CD4-positive, alpha-beta T cell treated with Interleukin-15 for 4 hours (primary cell): Measurements from ENCODE around the gene NDUFA6.
"Not testable (repeated sequence)": the region's sequence is repeated elsewhere in the genome, so short reads cannot be mapped to it uniquely, and the experiment has no call there.

ENCODE experiments used
- DNase-seq: peaks from one replicate; pipeline ENCODE4 v3.0.0-alpha.2; 2020; ENCODE audit warnings: low spot score

The NDUFA6 gene

DNA sequence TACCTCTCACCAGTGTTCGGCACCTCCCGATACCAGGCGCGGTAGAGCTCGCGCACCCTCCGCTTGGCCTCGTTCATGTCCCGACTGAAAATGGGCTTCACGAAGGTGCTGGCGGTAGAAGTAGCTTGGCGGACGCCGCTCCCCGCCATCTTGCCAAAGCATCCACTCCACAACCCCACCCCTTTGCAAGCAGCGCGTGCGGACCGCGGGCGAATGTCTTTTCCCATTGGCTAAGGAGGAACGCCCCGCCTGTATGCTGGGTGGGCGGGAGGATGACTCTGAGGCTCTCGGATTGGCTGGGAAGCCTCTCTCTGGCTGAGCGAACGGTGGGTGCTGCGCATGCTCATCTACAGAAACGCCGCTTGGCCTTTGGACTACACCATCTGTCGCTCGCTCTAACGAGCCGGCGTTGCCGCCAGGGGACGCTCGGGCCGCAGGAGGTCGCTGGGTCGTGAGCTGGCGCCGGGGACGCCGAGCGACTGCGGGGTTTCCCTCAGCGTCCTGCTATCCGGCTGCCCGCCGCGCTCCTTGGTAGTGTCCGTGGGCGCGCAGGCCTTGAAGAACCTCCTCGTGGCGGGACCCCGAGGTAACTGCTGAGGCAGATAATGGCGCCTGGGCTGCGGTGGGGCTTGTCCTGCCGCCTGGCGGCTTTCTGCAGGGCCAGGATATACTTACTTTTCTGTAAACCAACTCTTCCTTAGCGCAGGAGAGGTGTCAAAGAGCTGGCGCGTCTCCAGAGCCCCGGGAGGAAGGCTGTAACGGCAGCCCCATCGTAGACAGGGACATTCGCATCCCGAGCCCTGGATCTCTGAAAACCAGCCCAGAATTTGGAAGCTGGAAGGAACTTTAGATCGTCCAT is at the start of gene NDUFA6:
NDUFA6 (minus strand) TSS at position 177 of the 859 bp plus-strand sequence; CDS start at position 149, 28 bp downstream.
- DNase-seq, result peak; percentile 99

DNA sequence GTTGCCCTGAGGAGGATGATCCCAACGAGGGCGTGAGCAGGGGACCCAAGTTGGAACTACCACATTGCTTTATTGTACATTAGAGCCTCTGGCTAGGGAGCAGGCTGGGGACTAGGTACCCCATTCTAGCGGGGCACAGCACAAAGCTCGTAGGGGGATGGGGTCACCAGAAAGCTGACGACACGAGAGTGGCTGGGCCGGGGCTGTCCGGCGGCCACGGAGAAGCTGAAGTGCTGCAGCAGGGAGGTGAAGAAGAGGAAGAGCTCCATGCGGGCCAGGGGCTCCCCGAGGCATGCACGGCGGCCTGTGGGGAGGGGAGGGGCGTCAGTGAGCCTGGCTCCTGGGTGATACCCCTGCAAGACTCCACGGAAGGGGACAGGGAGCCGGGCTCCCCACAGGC is 49.6 kb upstream of the NDUFA6 start:
- not testable (repeated sequence) for DNase-seq

DNA sequence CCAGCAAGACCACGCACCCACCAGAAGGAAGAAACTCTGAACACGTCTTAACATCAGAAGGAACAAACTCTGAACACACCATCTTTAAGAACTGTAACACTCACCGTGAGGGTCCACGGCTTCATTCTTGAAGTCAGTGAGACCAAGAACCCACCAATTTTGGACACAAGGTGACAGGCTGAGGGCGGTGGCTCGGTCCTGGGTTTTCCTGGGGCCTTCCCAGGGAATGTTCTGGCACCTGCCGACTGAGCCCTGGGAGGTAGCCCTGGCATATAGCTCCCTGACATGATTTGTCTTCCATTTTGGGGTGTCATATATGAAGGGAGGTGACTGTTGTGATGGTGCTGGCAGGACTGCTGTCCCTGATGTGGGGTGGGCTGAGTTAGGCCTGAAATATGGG is 48.9 kb upstream of the NDUFA6 start:
- not testable (repeated sequence) for DNase-seq

DNA sequence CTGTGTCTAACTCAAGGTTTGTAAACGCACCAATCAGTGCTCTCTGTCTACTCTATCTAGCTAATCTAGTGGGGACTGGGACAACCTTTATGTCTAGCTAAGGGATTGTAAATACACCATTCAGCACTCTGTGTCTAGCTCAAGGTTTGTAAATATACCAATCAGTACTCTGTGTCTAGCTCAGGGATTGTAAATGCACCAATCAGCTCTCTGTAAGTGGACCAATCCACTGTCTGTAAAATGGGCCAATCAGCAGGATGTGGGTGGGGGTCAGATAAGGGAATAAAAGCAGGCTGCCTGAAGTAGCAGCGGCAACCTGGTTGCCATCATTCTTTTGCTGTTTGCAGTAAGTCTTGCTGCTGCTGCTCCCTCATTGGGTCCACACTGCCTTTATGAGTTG is 48.4 kb upstream of the NDUFA6 start:
- no peak for DNase-seq

DNA sequence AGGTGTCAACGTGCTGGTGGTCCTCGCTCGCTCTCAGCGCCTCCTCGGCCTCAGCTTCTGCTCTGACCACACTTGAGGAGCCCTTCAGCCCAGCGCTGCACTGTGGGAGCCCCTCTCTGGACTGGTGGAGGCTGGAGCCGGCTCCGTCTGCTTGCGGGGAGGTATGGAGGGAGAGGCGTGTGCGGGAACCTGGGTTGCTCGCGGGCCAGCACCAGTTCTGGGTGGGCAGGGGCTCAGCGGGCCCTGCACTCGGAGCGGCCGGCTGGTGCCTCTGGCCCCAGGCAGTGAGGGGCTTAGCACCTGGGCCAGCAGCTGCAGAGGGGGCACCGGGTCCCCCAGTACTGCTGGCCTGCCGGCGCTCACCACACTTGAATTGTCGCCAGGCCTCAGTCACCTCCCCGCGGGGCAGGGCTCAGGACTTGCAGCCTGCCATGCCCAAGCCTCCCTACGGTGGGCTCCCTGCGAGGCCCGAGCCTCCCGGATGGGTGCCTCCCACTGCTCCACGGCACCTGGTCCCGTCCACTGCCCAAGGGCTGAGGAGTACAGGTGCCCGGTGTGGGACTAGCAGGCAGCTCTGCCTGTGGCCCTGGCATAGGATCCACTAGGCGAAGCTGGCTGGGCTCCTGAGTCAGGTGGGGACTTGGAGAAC is 47.7 kb upstream of the NDUFA6 start:
- DNase-seq, result no peak

DNA sequence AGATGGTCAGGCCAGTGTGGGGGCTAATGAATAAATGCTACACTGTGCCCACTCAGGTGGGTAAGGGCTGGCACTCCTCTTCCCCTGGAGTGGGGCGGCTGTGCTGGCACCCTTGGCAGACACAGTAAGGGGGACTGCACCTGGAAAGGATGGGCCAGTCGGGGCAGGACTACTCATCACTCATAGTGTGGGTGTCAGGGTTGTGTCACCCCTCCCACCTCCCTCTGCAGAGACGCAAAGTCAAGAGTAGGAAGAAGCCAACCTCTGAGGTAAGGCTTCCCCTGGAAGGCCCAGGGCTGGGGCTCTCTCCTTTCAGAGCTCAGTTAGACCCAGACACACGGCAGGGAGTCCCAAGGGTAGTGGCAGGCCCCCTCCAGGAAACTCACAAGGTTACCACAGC is 45.1 kb upstream of the NDUFA6 start:
- not testable (repeated sequence) for DNase-seq

DNA sequence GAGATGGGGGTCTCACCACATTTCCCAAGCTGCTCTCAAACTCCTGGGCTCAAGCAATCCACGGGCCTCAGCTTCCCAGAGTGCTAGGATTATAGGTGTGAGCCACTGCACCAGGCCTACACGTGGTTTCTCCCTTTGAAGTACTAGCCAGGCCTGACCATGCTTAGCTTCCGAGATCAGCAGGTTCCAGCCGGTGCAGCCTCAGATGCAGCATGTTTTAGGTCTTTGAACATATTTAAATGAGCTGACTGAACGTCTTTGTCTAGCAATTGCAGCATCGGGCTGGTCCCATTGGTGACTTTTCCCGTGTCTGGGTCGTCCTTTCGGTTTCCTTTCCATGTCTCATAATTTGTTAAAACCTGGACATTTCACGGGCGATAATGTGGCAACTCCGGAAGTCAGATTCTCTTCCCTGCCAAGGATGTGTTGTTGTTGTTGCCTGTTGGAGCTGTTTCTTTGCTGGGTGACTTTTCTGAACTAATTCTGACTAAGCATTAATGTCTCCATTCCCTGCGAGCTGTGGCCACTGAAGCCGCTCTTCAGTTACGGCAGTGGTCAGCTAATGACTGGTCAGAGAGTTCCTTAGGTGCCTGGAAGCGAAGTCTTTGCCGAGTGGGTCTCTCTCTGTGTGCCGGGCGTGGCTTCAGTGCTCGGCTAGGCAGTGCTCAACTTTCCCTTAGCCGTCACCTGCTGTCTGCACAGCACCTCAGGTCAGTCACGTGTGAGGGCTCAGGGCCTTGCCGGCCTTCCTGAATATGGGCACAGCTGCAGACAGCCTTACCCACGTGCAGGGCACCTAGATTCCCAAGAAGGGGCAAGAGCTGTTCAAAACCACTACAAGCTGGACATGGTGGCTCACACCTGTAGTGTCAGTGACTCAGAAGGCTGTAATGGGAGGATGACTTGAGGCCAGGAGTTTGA is 43.8 kb upstream of the NDUFA6 start:
- DNase-seq, result no peak

DNA sequence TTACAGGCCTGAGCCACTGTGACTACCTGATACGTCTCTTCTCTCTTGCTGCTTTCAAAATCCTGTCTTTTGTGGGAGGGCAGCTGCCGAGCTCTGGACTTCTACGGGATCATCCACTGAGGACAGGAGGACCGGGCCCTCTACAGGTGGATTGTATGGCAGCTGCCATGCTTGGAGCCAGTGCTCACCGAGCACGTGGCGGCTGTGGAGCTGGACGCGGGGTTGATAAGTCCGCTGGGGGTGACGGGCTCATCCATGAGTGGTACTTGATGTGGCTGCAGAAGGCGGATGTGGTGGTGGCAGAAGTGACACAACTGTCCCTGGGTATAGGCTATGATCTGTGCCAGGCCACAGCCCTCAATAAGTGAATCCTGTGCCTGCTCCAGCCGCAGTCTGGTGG is 41.9 kb upstream of the NDUFA6 start:
- DNase-seq, result no peak

DNA sequence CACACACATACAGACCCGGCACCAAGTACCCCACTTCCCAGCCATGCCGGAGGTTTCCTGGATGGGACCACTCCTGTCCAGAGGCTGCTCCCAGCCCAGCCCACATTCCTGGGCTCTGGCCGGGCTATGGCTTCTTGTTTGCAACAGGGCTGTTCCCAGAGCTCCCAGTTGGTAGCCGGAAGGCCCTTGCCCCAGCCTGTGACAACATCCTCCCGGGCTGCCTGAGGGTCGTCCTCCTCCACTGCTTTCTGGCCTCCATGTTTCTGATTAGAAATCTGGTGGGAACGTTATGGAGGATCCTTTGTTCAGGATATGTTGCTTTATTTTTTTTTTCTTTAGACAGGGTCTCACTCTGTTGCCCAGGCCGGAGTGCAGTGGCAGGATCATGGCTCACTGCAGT is 41.0 kb upstream of the NDUFA6 start:
- DNase-seq, result no peak

DNA sequence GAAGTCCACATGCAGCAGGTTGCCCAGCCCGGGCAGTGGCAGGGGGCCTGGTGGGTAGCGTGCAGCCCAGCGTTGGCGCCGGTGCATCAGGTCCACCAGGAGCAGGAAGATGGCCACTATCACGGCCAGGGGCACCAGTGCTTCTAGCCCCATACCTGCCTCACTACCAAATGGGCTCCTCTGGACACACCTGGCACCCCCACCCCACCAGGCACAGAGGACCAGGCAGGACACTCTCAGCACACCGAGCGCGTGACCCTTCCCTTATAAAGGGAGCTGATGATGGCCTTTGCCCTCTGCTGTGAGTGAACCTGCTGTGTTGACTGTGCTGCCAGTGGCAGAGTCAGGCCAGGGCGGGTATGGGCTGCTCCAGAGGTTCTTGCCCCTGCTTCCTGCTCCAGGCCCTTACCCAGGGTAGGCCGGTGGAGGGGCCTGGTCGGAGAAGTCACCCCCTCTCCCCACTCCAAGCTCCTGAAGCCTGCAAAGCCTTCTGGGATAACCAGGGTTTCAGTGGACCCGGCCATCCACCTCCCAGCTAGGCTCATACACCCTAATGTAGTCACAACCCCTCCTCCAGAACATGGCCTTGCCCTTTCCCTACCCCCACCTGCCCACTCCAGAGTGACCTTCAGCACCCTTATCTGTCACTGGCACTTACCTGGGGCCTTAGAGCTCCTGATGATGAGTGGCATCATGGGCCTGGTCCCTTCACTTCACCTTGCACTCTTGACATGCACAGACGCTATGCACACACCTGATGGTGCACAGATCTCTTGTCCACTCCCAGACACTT is 40.3 kb upstream of the NDUFA6 start, which contains the start of gene CYP2D6:
CYP2D6 (minus strand) TSS at position 172 of the 793 bp plus-strand sequence; CDS start at position 153, 19 bp downstream.
- DNase-seq, result not testable (repeated sequence)

DNA sequence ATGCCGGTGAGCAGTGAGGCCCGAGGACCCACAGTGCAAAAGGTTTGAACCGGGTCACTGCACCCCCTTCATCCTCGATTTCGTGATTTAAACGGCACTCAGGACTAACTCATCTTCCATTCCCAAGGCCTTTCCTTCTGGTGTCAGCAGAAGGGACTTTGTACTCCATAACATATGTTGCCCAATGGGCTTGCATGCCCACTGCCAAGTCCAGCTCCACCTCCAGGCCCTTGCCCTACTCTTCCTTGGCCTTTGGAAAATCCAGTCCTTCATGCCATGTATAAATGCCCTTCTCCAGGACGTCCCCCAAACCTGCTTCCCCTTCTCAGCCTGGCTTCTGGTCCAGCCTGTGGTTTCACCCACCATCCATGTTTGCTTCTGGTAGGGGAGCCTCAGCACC is 39.6 kb upstream of the NDUFA6 start:
- not testable (repeated sequence) for DNase-seq

DNA sequence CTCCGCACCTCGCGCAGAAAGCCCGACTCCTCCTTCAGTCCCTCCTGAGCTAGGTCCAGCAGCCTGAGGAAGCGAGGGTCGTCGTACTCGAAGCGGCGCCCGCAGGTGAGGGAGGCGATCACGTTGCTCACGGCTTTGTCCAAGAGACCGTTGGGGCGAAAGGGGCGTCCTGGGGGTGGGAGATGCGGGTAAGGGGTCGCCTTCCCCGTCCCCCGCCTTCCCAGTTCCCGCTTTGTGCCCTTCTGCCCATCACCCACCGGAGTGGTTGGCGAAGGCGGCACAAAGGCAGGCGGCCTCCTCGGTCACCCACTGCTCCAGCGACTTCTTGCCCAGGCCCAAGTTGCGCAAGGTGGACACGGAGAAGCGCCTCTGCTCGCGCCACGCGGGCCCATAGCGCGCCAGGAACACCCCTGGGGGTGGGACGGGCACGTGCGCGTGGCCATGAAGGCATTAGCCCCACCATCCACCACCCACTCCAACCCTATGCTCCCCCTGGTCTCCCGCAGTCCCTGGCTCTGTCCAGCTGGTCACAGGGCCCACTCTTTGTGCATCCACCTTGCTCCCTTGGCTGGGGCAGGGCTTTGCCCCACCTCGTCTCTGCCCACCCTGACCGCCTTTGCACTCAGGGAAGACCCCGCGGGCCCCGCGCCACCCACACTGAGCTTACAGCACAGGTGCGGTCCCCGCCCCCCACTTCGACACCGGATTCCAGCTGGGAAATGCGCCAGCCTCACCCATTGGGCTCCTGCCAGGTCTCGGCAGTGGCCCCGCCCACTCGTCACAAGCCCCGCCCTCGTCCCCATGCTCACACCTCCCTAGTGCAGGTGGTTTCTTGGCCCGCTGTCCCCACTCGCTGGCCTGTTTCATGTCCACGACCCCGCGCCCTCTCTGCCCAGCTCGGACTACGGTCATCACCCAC is 38.5 kb upstream of the NDUFA6 start:
- DNase-seq, result not testable (repeated sequence)

DNA sequence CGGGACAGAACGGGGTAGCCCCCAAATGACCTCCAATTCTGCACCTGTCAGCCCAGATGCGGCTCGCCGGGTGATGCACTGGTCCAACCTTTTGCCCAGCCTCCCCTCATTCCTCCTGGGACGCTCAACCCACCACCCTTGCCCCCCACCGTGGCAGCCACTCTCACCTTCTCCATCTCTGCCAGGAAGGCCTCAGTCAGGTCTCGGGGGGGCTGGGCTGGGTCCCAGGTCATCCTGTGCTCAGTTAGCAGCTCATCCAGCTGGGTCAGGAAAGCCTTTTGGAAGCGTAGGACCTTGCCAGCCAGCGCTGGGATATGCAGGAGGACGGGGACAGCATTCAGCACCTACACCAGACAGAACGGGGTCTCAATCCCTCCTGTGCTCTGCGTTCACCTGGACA is 37.4 kb upstream of the NDUFA6 start:
- not testable (repeated sequence) for DNase-seq

DNA sequence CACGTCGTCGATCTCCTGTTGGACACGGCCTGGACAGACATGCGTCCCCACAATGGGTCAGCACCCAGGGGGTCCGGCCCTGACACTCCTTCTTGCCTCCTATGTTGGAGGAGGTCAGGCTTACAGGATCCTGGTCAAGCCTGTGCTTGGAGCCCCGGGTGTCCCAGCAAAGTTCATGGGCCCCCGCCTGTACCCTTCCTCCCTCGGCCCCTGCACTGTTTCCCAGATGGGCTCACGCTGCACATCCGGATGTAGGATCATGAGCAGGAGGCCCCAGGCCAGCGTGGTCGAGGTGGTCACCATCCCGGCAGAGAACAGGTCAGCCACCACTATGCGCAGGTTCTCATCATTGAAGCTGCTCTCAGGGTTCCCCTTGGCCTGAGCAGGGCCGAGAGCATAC is 37.0 kb upstream of the NDUFA6 start:
- DNase-seq, result no peak

DNA sequence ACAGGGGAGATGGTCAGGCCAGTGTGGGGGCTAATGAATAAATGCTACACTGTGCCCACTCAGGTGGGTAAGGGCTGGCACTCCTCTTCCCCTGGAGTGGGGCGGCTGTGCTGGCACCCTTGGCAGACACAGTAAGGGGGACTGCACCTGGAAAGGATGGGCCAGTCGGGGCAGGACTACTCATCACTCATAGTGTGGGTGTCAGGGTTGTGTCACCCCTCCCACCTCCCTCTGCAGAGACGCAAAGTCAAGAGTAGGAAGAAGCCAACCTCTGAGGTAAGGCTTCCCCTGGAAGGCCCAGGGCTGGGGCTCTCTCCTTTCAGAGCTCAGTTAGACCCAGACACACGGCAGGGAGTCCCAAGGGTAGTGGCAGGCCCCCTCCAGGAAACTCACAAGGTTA is 33.0 kb upstream of the NDUFA6 start:
- not testable (repeated sequence) for DNase-seq

DNA sequence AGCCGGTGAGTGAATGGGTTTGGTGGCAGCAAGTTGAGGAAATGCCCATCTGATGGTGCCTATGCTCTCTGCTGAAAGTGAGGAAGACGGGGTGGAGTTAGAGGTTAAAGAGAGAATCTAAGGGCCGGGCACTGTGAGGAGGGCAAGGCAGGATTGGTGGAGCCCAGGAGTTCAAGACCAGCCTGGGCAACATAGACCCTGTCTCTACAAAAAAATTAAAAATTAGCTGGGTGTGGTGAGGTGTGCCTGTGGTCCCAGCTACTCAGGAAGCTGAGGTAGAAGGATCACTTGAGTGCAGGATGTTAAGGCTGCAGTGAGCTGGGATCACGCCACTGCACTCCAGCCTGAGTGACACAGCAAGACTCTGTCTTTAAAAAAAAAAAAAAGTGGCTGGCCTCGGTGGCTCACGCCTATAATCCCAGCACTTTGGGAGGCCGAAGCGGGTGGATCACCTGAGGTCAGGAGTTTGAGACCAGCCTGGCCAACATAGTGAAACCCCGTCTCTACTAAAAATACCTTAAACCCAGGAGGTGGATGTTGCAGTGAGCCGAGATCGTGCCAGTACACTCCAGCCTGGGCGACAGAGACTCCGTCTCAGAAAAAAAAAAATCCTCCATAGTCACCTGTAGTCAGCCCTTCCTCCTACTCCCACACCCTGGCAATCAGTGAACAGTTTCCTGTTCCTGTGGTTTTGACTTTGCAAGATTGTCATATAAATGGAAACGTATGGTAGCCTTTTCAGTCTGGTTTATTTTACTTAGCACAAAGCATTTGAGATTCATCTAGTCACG is 29.9 kb upstream of the NDUFA6 start:
- peak; percentile 54 for DNase-seq

DNA sequence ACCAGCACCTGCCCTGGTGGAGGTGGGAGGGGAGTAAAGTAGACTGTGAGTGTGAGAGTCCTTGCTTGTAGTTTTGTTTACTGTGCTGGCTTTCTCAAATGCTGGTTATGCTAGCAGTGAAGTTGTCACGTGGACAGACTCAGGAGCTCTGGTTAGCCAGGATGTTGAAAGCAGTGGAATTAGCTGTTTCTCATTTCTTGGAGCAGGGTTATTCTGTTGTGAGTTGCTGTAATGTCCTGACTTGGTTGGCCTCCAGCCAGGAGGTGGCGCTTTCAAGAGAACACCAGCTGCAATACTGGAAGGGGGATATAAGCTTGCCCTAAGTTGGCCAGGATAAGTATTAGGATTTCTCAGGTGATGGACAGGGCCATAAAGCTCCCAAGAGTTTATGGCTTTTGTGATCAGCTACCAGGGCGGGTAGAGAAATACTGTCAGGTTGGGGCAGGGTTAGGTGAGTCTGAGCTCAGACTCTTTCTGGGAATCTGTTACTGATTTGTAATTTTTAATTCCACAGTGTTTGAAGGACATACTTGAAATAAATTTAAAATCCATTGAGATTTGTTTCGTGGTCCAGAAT is 26.4 kb upstream of the NDUFA6 start:
- DNase-seq, result no peak

DNA sequence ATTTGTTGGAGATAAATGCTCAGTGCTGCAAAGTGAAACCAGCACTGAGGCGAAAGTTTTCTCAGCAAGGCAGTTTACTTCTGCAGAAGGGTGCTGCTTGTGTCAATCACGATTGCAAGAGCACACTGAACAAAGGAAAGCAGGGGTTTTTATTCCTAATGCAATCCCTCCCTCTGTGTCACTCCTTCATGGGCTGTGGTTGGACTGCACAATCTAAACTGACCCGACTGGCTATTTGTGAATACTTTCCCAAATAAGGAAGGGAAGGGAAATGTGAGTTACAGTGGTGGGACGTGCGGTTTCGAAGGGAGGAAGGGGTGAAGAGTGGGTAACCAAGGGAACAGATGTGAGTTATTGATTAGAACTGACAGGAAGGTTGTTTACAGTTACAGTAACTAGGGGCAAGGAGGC is 24.9 kb upstream of the NDUFA6 start:
- not testable (repeated sequence) for DNase-seq

DNA sequence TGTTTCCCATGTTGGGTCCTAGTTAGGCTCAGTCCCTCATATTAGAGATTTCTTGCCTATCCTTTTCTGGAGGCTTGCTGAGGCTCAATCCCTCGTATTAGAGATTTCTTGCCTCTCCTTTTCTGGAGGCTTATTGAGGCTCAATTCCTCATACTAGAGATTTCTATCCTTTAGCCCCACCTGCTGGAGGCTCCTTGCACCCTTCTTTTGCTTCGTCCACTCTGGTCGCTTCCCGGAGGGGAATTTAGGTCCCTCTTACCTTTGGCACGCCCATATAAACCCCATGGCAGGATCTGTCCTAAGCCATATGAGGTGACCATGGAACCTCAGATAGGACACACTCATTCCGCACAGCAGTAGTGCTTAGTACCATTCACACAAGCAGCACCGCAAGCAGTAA is 24.1 kb upstream of the NDUFA6 start:
- no peak for DNase-seq
